ENCODE measurements around the gene LNPEP. TPM values are rescaled to one million over a fixed set of nuclear protein-coding genes. Genes with fewer than 3 reads are reported as not detected.

The LNPEP gene
- total and polyA plus RNA-seq, 2 of the 13 experiments (the other 11 are each of a cell fraction or from before 2014, with no cell fraction given), result 8.0 to 16.9 TPM

GRCh38 chr5:96934708-96935558 lies 947 bp upstream of the LNPEP start (continued):
- no peak for TF ChIP-seq KIAA2018 (CRISPR knock-in tag; IDR thresholded peaks at IDR 0.05; ENCODE audit: borderline replicate concordance)
- no peak for TF ChIP-seq SP1 (IDR thresholded peaks at IDR 0.05)
- TF ChIP-seq SP1 (CRISPR knock-in tag; IDR thresholded peaks at IDR 0.05), result peak; percentile 52
- no peak for TF ChIP-seq PAF1 (CRISPR knock-in tag; IDR thresholded peaks at IDR 0.05)
- peak; percentile 79; the same call in 1 of the 2 replicates for TF ChIP-seq ZKSCAN8 (CRISPR knock-in tag; IDR thresholded peaks at IDR 0.05; ENCODE audit: borderline replicate concordance)
- TF ChIP-seq ZNF710 (CRISPR knock-in tag; IDR thresholded peaks at IDR 0.05; ENCODE audit: borderline replicate concordance), result peak; percentile 67; the same call in 1 of the 2 replicates
- peak; percentile 90 for TF ChIP-seq THAP9 (CRISPR knock-in tag; IDR thresholded peaks at IDR 0.05; ENCODE audit: borderline replicate concordance)
- TF ChIP-seq GTF2F1 (IDR thresholded peaks at IDR 0.05; ENCODE audit: low read length), result no peak
- TF ChIP-seq SAFB2 (CRISPR knock-in tag; IDR thresholded peaks at IDR 0.05; ENCODE audit: borderline replicate concordance, low read depth), result peak; percentile 64; the same call in 1 of the 2 replicates
- TF ChIP-seq ZFP90 (CRISPR knock-in tag; IDR thresholded peaks at IDR 0.05; ENCODE audit: borderline replicate concordance), result peak; percentile 26; the same call in 1 of the 2 replicates
- TF ChIP-seq ARNT (IDR thresholded peaks at IDR 0.05), result no peak
- no peak; the same call in 1 of the 2 replicates for TF ChIP-seq RBAK (CRISPR knock-in tag; IDR thresholded peaks at IDR 0.05)
- TF ChIP-seq FUBP1 (CRISPR knock-in tag; IDR thresholded peaks at IDR 0.05; ENCODE audit: borderline replicate concordance), result no peak

Measured in HepG2 (cell line).